Measurements from ENCODE around the gene GGT5. TPM values are rescaled to one million over a fixed set of nuclear protein-coding genes. Genes with fewer than 3 reads are reported as not detected.

The GGT5 gene
- total RNA-seq, 1 experiment from 2014 or later, result 0.20 TPM

- TF ChIP-seq ATF2 (CRISPR knock-in tag; IDR thresholded peaks at IDR 0.05; ENCODE audit: borderline replicate concordance, low read depth), result no peak
- no peak for TF ChIP-seq ZNF263 (CRISPR knock-in tag; IDR thresholded peaks at IDR 0.05; ENCODE audit: low read depth)
- no peak for TF ChIP-seq IRF1 (CRISPR knock-in tag; IDR thresholded peaks at IDR 0.05)
- TF ChIP-seq PRDM15 (CRISPR knock-in tag; IDR thresholded peaks at IDR 0.05), result no peak
- TF ChIP-seq TEAD4 (CRISPR knock-in tag; IDR thresholded peaks at IDR 0.05), result no peak
- TF ChIP-seq NFATC4 (CRISPR knock-in tag; IDR thresholded peaks at IDR 0.05), result no peak
Observed at GRCh38 chr22:24224468-24224867, 20.4 kb downstream of the GGT5 start (continued).

- Mint-ChIP-seq H3K4me1 (no peaks in the 10 kb centered on the region), H3K27me3 (ENCODE audit: low read depth) (no peaks in the 10 kb centered on the region), H3K9me3 (0 out of 2 replicates have a peak, but pooled peaks cover 3% of the 10 kb centered on the region), H3K4me3 (no peak overlapping the region), H3K27ac (no peak overlapping the region), H3K36me3 (no peaks in the 10 kb centered on the region)
- ATAC-seq (no peak), DNase-seq (ENCODE audit: low spot score) (no peak)
- POLR2A ChIA-PET, result no interaction called here
- CTCF ChIA-PET, result interaction anchor here (0.9 to 3.8 kb wide), 4 partner anchors 11 to 63 kb away, joined by 3 to 20 read pairs (median 4); no protein-coding TSS in a partner anchor
- no peak for TF ChIP-seq AFF4 (CRISPR knock-in tag; IDR thresholded peaks at IDR 0.05; ENCODE audit: borderline replicate concordance)
- TF ChIP-seq ETV6 (CRISPR knock-in tag; IDR thresholded peaks at IDR 0.05), result no peak
- TF ChIP-seq E2F5 (CRISPR knock-in tag; IDR thresholded peaks at IDR 0.05), result no peak
- TF ChIP-seq FOXK1 (CRISPR knock-in tag; IDR thresholded peaks at IDR 0.05), result no peak
- TF ChIP-seq NR1H2 (CRISPR knock-in tag; IDR thresholded peaks at IDR 0.05), result no peak
- no peak for TF ChIP-seq NFYB (CRISPR knock-in tag; conservative IDR thresholded peaks at IDR 0.05; ENCODE audit: low read depth)
- TF ChIP-seq RELA (CRISPR knock-in tag; IDR thresholded peaks at IDR 0.05; ENCODE audit: borderline replicate concordance), result no peak
- no peak for TF ChIP-seq ZNF219 (CRISPR knock-in tag; IDR thresholded peaks at IDR 0.05; ENCODE audit: borderline replicate concordance)
- no peak for TF ChIP-seq IRF1 (CRISPR knock-in tag; IDR thresholded peaks at IDR 0.05)
- TF ChIP-seq CTCF (IDR thresholded peaks at IDR 0.05), result no peak
- no peak for TF ChIP-seq CDX4 (CRISPR knock-in tag; IDR thresholded peaks at IDR 0.05; ENCODE audit: borderline replicate concordance)
- no peak for TF ChIP-seq SP1 (CRISPR knock-in tag; conservative IDR thresholded peaks at IDR 0.05)
Observed at GRCh38 chr22:24219750-24220149, 25.1 kb downstream of the GGT5 start.

Measured in WTC11 (cell line).